ENCODE data around the gene PGLYRP2. TPM values are rescaled to one million over a fixed set of nuclear protein-coding genes. Genes with fewer than 3 reads are reported as not detected.

The PGLYRP2 gene
- total RNA-seq, 2 donors from 2014 or later: 0.21 TPM; not detected in 1

Other genes starting within 250 kb of the PGLYRP2 start
- gene EPHX3, start 247.1 kb downstream of the PGLYRP2 start, total RNA-seq: under 1 TPM; 0.16 to 0.62 TPM
- gene BRD4, start 147.0 kb downstream of the PGLYRP2 start, total RNA-seq: 100 to 1,000 TPM; 161 to 187 TPM
- 10 to 100 TPM; 37.9 to 46.4 TPM for gene AKAP8, start 99.7 kb downstream of the PGLYRP2 start, total RNA-seq
- 100 to 1,000 TPM; 105 to 124 TPM for gene AKAP8L, start 60.5 kb downstream of the PGLYRP2 start, total RNA-seq
- gene WIZ, start 29.5 kb downstream of the PGLYRP2 start, total RNA-seq: 10 to 100 TPM; 13.4 to 14.8 TPM
- 100 to 1,000 TPM; 112 to 128 TPM for gene RASAL3, start 15.0 kb downstream of the PGLYRP2 start, total RNA-seq
- gene CYP4F22, start 29.0 kb upstream of the PGLYRP2 start, total RNA-seq: 1 to 10 TPM in 1 of 2 donors, under 1 TPM in 1; 0.84 to 1.2 TPM
- gene CYP4F8, start 135.7 kb upstream of the PGLYRP2 start, total RNA-seq: not detected
- gene CYP4F3, start 161.4 kb upstream of the PGLYRP2 start, total RNA-seq: 1 to 10 TPM in 1 of 2 donors, under 1 TPM in 1; 0.30 to 1.7 TPM
- under 1 TPM in 1 of 2 donors, not detected in 1; 0.16 TPM for gene CYP4F12, start 193.6 kb upstream of the PGLYRP2 start, total RNA-seq
- not detected for gene OR10H2, start 248.5 kb upstream of the PGLYRP2 start, total RNA-seq

Measured in activated T-cell treated with anti-CD3 and anti-CD28 coated beads, Interleukin-2, amount 50 U/mL, for 72 hours (primary cell).